ENCODE measurements around the gene TTC39B. TPM values are rescaled to one million over a fixed set of nuclear protein-coding genes. Genes with fewer than 3 reads are reported as not detected.

The TTC39B gene
- total RNA-seq, 1 donor from 2014 or later, result 3.2 TPM

DNA sequence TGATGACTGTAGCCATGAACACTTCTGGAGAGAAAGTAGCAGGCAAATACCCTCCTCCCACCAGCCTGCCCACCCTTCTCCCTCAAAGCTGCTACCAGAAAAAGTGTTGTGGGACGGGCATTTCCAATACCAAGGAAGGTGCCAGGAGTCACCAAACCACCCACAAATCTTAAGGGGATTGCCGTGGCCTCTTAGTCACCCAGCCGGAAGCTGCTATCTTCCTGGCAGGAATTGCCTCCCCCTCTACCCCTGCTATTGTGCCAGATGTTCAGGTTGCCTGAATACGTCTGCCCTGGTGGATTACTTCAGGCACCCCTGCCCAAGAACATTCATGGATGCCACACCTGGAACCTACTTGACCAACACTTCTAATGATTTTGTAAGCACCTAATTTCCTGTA lies 156.1 kb downstream of the TTC39B start:
- intact Hi-C loops (cut with DNase I), result no loop called here

DNA sequence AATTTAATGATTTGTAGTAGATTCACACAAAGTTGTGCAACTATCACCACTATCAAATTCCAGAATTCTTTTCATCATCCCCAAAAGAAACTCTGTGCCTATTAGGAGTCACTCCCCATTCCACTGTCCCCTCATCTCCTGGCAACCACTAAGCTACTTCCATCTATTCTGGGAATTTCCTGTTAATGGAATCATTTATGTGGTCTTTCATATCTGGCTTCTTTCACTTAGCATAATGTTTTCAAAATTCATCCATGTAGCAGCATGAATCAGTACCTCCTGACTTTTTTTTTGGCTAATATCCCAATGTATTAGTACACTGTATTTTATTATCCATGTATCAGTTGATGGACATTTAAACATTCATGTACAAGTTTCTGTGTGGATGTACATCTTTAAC lies 157.6 kb downstream of the TTC39B start:
- intact Hi-C loops (cut with DNase I), result no loop called here
- DNase-seq (ENCODE audit: low spot score), result no peak

More for the DNA sequence above, 156.1 kb downstream of the TTC39B start:
- no peak for DNase-seq (ENCODE audit: low spot score)

DNA sequence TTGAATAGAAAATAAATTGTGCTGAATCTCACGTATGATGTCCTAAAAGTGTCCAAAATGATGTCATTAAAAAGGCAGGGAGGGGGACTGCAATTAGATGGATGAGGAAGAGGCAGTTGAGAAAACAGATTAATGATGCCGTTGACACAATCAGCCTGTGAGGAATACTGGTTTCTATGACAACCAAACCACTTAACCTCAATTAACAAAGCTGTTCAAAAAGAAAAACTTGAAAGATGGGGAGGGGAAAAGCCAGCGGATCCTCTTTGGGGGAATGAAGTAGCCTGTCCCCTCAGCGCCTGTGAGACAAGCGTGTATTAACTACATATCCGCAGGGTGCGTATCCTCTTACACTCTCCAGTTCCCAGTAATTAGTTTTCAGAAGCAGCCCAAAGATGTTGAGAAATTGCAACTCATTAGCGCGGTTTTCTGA lies 160.7 kb downstream of the TTC39B start:
- intact Hi-C loops (cut with DNase I), result no loop called here
- no peak for DNase-seq (ENCODE audit: low spot score)

GRCh38 chr9:15144622-15145061 lies 162.4 kb downstream of the TTC39B start:
- DNase-seq (ENCODE audit: low spot score), result no peak
- intact Hi-C loops (cut with DNase I), result no loop called here

DNA sequence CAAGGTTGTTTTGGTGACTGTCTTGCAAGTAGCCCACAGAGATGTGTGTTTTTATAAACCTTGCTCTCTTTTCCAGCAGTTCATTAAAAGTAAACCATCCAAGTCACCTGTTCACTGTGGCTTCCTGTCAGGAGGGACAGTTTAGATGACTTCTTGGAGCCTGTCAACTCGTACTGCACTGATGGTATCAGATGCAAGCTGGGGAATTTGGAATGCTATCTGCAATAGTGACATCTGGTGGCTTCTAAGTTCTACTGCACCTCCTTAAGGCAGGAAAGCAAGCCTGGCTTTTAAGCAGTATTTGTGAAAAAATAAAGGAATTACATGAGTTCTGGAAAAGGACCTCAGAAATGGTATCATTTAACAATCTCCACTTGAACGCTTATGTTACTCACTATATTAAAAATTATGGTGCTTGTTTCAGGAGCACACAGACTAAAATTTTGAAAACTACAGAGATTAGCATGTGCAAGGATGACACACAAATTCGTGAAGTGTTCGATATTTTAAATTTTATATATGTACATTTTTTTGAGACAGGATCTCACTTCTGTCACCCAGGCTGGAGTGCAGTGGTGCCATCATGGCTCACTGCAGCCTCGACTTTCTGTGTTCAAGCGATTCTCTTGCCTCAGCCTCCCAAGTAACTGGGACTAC lies 164.0 kb downstream of the TTC39B start:
- intact Hi-C loops (cut with DNase I), result no loop called here
- no peak for DNase-seq (ENCODE audit: low spot score)

DNA sequence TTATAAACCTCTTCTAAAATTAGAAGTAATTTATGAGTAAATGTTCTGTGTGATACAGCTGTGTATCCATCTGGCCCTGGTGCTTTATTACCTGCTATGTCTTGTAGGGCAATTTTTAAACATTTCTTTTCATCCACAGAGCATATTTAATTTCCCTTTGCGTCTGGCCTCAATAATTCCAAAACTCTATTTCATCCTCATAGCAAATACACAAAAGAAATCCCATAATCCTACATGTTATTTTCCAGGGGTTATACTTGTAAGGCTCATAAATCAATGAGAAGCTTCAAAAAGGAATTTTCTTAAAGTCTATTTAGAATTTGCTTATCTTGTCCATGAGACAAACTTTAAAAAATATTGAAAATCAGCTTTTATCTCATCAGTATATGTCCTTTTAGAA lies 167.0 kb downstream of the TTC39B start:
- no peak for DNase-seq (ENCODE audit: low spot score)
- intact Hi-C loops (cut with DNase I), result no loop called here

DNA sequence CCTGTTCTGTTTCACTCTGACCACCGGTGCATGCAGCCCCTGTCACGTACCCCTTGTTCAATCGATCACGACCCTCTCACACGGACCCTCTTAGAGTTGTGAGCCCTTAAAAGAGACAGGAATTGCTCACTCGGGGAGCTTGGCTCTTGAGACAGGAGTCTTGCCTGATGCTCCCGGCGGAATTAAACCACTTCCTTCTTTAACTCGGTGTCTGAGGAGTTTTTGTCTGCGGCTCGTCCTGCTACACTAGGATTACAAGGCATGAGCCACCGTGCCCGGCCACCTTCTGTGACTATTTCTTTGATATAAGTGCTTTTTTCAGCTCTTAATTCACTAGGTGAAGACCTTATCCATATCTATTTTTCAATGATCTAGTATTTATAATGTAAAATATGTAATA lies 167.5 kb downstream of the TTC39B start:
- intact Hi-C loops (cut with DNase I), result no loop called here
- DNase-seq (ENCODE audit: low spot score), result no peak

DNA sequence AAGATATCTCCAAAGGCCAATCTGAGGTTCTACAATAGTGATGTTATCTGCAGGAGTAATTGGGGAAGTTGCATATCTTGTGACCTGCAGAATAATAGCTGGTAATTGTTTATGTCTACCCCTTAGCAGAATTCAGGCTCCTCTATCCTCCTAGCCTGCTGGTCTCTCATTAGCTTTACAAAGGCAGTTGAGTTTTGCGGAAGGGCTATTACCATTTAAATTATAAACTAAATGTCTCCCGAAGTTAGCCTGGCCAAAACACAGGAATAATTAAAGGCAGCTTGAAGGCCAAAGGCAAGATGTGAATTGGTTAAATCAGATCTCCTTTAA lies 168.7 kb downstream of the TTC39B start:
- DNase-seq (ENCODE audit: low spot score), result no peak
- intact Hi-C loops (cut with DNase I), result no loop called here

- intact Hi-C loops (cut with DNase I), result no loop called here
- DNase-seq (ENCODE audit: low spot score), result no peak
These were observed 169.2 kb downstream of the TTC39B start for GRCh38 chr9:15137658-15138356.

DNA sequence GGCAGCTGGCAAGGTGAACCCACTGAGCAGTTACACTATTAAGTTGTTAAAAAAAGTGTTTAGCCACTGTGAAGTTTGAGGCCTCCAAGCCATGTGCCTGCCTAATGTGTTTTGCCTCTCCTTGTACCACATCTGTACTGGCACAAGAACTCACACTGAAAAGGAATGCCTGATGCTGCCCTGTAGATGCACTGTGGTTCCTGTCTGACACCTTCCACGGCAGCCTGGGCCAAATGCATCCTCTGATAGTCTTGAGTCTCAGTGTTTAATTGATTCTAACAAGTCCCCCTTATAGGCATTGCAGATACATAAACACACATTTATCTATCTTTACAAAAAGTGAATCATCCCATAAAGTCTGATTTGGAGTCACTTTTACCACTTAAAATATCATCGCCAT lies 169.9 kb downstream of the TTC39B start:
- no peak for DNase-seq (ENCODE audit: low spot score)
- intact Hi-C loops (cut with DNase I), result no loop called here

DNA sequence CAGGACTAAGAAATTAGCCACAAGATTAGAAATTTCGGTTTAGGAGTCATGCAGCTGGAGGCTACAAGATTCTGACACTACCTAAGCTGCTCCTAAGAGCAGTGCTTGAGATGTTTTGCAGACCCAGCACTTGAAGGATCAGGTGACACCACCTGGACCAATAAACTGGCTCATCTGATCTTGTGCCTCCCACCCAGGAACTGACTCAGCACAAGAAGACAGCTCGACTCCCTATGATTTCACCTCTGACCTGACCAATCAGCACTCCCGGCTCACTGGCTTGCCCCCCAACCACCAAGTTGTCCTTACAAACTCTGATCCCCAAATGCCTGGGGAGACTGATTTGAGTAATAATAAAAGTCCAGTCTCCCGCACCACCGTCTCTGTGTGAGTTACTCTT lies 170.4 kb downstream of the TTC39B start:
- no peak for DNase-seq (ENCODE audit: low spot score)
- intact Hi-C loops (cut with DNase I), result no loop called here

GRCh38 chr9:15135164-15135792 lies 171.7 kb downstream of the TTC39B start:
- DNase-seq (ENCODE audit: low spot score), result no peak
- intact Hi-C loops (cut with DNase I), result loop anchor here (1.0 kb wide), 1 partner anchor 30 kb away; no protein-coding TSS in a partner anchor

DNA sequence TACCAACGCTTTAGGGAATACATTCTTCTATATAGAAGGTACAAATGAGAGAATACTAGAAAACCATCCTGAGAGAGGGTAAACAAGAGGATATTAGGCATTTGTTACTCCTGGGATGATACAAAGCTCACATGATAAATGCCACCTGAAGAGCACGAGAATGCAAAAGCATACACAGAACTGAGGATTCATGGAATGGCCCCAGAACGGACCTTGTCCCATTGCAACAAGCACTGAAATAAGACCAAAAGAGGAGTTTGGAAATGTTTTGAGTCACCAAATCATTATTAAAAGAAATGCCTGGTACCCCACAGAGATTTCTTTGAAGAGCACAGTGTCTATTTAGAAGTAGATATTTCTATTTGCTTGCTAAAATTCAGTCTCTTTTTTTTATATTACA lies 173.5 kb downstream of the TTC39B start:
- DNase-seq (ENCODE audit: low spot score), result no peak
- intact Hi-C loops (cut with DNase I), result no loop called here

DNA sequence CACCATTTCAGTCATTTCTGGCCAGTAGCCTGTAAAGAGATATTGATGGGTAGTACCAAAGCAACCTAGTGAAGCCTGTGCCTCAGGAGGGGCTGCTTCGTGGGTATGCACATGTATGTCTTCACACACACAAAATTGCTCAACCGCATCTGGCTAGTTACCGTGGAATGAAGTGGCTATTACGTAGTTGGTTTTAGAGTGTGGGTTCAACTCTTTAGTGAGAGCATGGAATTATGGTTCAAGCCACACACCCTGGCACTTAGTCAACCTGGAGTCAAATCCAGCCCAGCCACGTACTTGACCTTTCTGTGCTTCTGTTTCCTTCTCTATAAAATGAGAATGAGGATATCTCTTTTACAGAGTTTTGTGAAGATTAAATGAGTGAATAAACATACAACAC lies 174.9 kb downstream of the TTC39B start:
- intact Hi-C loops (cut with DNase I), result no loop called here
- DNase-seq (ENCODE audit: low spot score), result no peak

DNA sequence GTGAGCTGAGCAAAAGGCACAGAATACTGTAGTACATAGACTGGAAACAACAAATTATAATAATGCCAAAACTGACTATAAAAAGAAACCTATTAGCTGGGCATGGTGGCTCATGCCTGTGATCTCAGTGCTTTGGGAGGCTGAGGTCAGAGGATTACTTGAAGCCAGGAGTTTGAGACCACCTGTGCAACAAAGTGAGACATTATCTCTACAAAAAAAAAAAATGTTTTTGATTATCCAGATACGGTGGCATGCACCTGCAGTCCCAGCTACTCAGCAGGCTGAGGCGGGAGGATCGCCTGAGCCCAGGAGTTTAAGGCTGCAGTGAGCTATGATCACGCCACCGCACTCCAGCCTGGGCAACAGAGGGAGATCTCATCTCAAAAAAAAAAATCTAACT lies 175.9 kb downstream of the TTC39B start:
- no peak for DNase-seq (ENCODE audit: low spot score)
- intact Hi-C loops (cut with DNase I), result no loop called here

DNA sequence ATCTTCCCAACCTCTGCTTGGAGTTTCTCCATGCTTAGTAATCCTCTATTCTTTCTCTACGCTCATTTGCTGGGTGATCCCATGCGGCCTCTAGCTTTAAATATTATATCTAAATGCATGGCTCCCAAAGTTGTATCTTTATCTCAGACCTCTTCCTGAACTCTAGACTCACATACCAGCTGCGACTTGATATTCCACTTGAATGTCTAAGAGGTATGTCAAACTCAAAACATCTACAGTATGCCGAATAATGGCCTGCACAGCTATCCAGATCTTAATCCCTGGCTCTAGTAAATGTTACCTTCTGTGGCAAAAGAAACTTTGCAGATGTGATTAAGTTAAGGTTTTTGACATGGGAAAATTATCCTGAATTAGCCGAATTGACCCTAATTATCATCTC lies 179.2 kb downstream of the TTC39B start:
- intact Hi-C loops (cut with DNase I), result no loop called here
- DNase-seq (ENCODE audit: low spot score), result no peak

DNA sequence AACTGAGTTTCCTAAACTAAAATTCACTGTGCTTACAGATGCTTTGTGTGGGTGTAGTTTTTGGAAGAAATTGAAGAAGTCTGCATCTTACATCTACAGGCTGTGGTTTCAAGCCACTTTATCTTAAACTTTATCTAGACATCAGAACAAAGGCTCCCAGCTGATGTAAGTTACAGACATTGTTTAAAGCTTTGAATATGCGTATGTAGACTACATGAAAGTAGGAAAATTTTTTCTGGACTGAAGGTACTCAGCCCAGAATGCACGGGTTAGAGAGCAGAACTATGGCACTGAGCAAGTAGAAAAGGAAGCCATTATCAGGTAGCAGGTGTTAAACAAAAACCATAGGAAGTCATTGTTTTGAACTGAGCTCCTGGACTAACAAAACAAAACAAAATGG lies 185.4 kb downstream of the TTC39B start:
- intact Hi-C loops (cut with DNase I), result no loop called here
- no peak for DNase-seq (ENCODE audit: low spot score)

DNA sequence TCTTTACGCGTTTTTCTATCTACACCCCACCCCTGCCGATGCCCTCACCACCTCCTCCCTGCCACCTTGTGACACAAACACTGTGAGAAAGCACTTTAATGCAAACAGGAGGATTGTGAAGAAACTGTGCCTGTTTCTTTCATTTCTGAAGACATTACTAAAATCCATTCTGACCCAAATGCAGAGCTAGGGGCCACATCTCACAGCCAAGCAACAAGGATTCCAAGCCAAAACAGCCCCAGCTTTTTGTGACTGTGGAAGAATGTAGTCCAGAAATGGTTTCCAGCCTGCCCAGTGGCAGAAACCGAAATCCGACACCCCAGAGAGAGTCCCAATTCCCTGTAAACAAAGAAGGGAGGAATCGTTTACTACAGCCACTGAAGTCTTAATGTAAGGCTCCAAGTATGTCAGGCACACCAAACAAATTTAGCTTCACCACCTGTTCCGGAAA lies 190.9 kb downstream of the TTC39B start:
- DNase-seq (ENCODE audit: low spot score), result no peak
- intact Hi-C loops (cut with DNase I), result no loop called here

- intact Hi-C loops (cut with DNase I), result no loop called here
- DNase-seq (ENCODE audit: low spot score), result no peak
These were observed 191.3 kb downstream of the TTC39B start for GRCh38 chr9:15115702-15116101.

- DNase-seq (ENCODE audit: low spot score), result no peak
- intact Hi-C loops (cut with DNase I), result no loop called here
These were observed 192.0 kb downstream of the TTC39B start for GRCh38 chr9:15115041-15115440.

Measured in cardiac septum (tissue), 1 donor.